ENCODE measurements around the gene LILRA2. TPM values are rescaled to one million over a fixed set of nuclear protein-coding genes. Genes with fewer than 3 reads are reported as not detected.

LILRA2 gene
- total and polyA plus RNA-seq, 2 experiments from 2014 or later = not detected

- TF ChIP-seq ZNF462 (CRISPR knock-in tag; IDR thresholded peaks at IDR 0.05) = no peak
- no peak for TF ChIP-seq JUNB (IDR thresholded peaks at IDR 0.05; ENCODE audit: unreplicated experiment)
- no peak for TF ChIP-seq EZH2phosphoT487 (IDR thresholded peaks at IDR 0.05; ENCODE audit: unreplicated experiment)
- TF ChIP-seq POLR2AphosphoS5 (IDR thresholded peaks at IDR 0.05; ENCODE audit: low read depth) = no peak
Observed at GRCh38 chr19:54572696-54573311, 786 bp upstream of the LILRA2 start (continued).

- H2AFZ ChIP-seq = no peak overlapping the region
- no peaks in the 10 kb centered on the region for H4K20me1 ChIP-seq (replicated peaks; ENCODE audit: insufficient read depth)
- no peaks in the 10 kb centered on the region for H3F3A ChIP-seq (replicated peaks; ENCODE audit: low read depth)
- no peak overlapping the region for H3K4me2 ChIP-seq
- peaks cover 8% of the 10 kb centered on the region for H3K27me3 Mint-ChIP-seq (ENCODE audit: insufficient read depth, low read depth, poor library complexity)
- ATAC-seq (no peak), DNase-seq (ENCODE audit: low spot score) (no peak)
- no peaks in the 10 kb centered on the region for H3K4me1 ChIP-seq (ENCODE audit: insufficient read depth)
- no peak overlapping the region for H3K4me3 Mint-ChIP-seq
- H3K27ac ChIP-seq (ENCODE audit: low read depth) = no peak overlapping the region
- H3K79me2 ChIP-seq (replicated peaks; ENCODE audit: insufficient read depth) = no peaks in the 10 kb centered on the region
- H3K9me3 Mint-ChIP-seq = peaks cover 100% of the 10 kb centered on the region
- H3K36me3 ChIP-seq (ENCODE audit: insufficient read depth) = no peaks in the 10 kb centered on the region
- H3K36me3 Mint-ChIP-seq (ENCODE audit: low read depth) = peaks cover 21% of the 10 kb centered on the region; the same call in 2 of the 3 replicates
- H3K27ac Mint-ChIP-seq = no peak overlapping the region
- H3K4me1 Mint-ChIP-seq = no peaks in the 10 kb centered on the region
- no peaks in the 10 kb centered on the region for H3K27me3 ChIP-seq (ENCODE audit: insufficient read depth)
- H3K4me3 ChIP-seq = no peak overlapping the region
- H3K9me2 ChIP-seq (ENCODE audit: insufficient read depth) = no peaks in the 10 kb centered on the region
- TF ChIP-seq ZNF114 (CRISPR knock-in tag; IDR thresholded peaks at IDR 0.05) (no peak), REST (IDR thresholded peaks at IDR 0.05; ENCODE audit: unreplicated experiment) (no peak), STAT1 (IDR thresholded peaks at IDR 0.05; ENCODE audit: unreplicated experiment) (no peak), ZNF331 (CRISPR knock-in tag; IDR thresholded peaks at IDR 0.05; ENCODE audit: low read depth) (no peak), EZH2phosphoT487 (IDR thresholded peaks at IDR 0.05; ENCODE audit: unreplicated experiment) (no peak), POLR2AphosphoS5 (IDR thresholded peaks at IDR 0.05; ENCODE audit: low read depth) (no peak), NANOG (IDR thresholded peaks at IDR 0.05; ENCODE audit: borderline replicate concordance) (no peak), EZH2 (IDR thresholded peaks at IDR 0.05; ENCODE audit: low read depth, unreplicated experiment) (no peak)
Observed at GRCh38 chr19:54574051-54574450, 461 bp downstream of the LILRA2 start.
